Endothelial cell of umbilical vein (primary cell): ENCODE data around the gene FOXL3. TPM values are rescaled to one million over a fixed set of nuclear protein-coding genes. Genes with fewer than 3 reads are reported as not detected.

Source experiments
- BruUV-seq: library from RNA; stranded (reverse); fragments of 400-500 nt; replicated peaks from 2 replicates; lab custom pipeline; 2021; lab: Mats Ljungman, UMichigan
- CTCF ChIA-PET: fragments of 300-600, 350-600 bp; sonication (Branson Sonifier 250); formaldehyde crosslinking; loops from one replicate; lab custom pipeline; 2021; ENCODE audit warnings: antibody characterized with exemption, inconsistent platforms; lab: Charles Lee
- POLR2A ChIA-PET: fragments of 300-600, 350-600 bp; sonication (Branson Sonifier 250); formaldehyde crosslinking; loops from one replicate; lab custom pipeline; 2021; ENCODE audit warnings: antibody characterized with exemption, inconsistent platforms; lab: Charles Lee
- DNase-seq: peaks from one replicate; pipeline ENCODE4 v3.0.0-alpha.2; 2011; ENCODE audit warnings: low read depth, low spot score
- FAIRE-seq: peaks from 2 replicates; lab custom pipeline; 2011; peaks lifted over from hg19 to GRCh38; lab: Jason Lieb, UNC
- H2AFZ ChIP-seq: 2 replicates; pipeline ENCODE4 v1.6.0; 2012; ENCODE audit warnings: low read depth, low read length, control low read depth, inconsistent platforms
- H3K27ac ChIP-seq: 2 replicates; pipeline ENCODE4 v1.5.1; 2011; ENCODE audit warnings: low read depth, mild to moderate bottlenecking, control low read depth, low read length, moderate library complexity; ENCODE audit not compliant: insufficient read depth
- H3K27me3 ChIP-seq, 2 experiments: 2 replicates each; pipeline versions ENCODE4 v1.6.0 to v1.6.1; 2011; ENCODE audit warnings: low read length in 2 of 2, mixed read lengths in 1 of 2; ENCODE audit not compliant: control insufficient read depth in 2 of 2, insufficient read depth in 2 of 2
- H3K36me3 ChIP-seq, 2 experiments: 2 replicates in 1 of 2; 3 replicates in 1 of 2; pipeline ENCODE4 v1.5.1; 2011; ENCODE audit warnings: low read length in 2 of 2, mild to moderate bottlenecking in 1 of 2, moderate library complexity in 1 of 2; ENCODE audit not compliant: control insufficient read depth in 2 of 2, insufficient read depth in 2 of 2; ENCODE audit errors: extremely low read depth in 1 of 2
- H3K4me1 ChIP-seq: 3 replicates; pipeline ENCODE4 v1.5.1; 2011; ENCODE audit warnings: mild to moderate bottlenecking, low read length; ENCODE audit not compliant: control insufficient read depth, insufficient read depth; ENCODE audit errors: extremely low read depth
- H3K4me2 ChIP-seq: 2 replicates; pipeline ENCODE4 v1.6.1; 2011; ENCODE audit warnings: low read length, control low read depth, mixed read lengths; ENCODE audit not compliant: insufficient read depth
- H3K4me3 ChIP-seq, 3 experiments: fragments of 200-600 bp in 1 of 3; sonication (generic), shearing (Covaris generic) in 1 of 3; replicated peaks in 1 of 3; 2 replicates each; pipeline ENCODE4 v1.5.1; 2011 to 2016; ENCODE audit warnings: control low read depth in 3 of 3, low read length in 3 of 3, mild to moderate bottlenecking in 2 of 3, inconsistent platforms in 1 of 3, low read depth in 1 of 3, moderate library complexity in 1 of 3; ENCODE audit not compliant: insufficient read depth in 1 of 3
- H3K79me2 ChIP-seq: 2 replicates; pipeline ENCODE4 v1.6.0; 2012; ENCODE audit warnings: low read length, inconsistent platforms; ENCODE audit not compliant: control insufficient read depth, insufficient read depth
- H3K9ac ChIP-seq: replicated peaks from 2 replicates; pipeline ENCODE3; 2011; ENCODE audit warnings: low read length, control low read depth; ENCODE audit not compliant: insufficient read depth; ENCODE audit errors: extremely low read depth
- H3K9me1 ChIP-seq: replicated peaks from 3 replicates; pipeline ENCODE4 v1.6.0; 2011; ENCODE audit warnings: mild to moderate bottlenecking, low read length; ENCODE audit not compliant: control insufficient read depth, insufficient read depth; ENCODE audit errors: extremely low read depth
- H3K9me3 ChIP-seq: replicated peaks from 2 replicates; pipeline ENCODE4 v1.5.1; 2012; ENCODE audit warnings: low read length, inconsistent platforms; ENCODE audit not compliant: control insufficient read depth, insufficient read depth
- H4K20me1 ChIP-seq: replicated peaks from 2 replicates; pipeline ENCODE3; 2011; ENCODE audit warnings: mild to moderate bottlenecking, low read length; ENCODE audit not compliant: control insufficient read depth, insufficient read depth; ENCODE audit errors: extremely low read depth
- EZH2 ChIP-seq: IDR thresholded peaks from 2 replicates; pipeline ENCODE4 v1.6.1; 2012; ENCODE audit warnings: borderline replicate concordance, low read depth, mild to moderate bottlenecking, moderate library complexity, low read length, inconsistent platforms; ENCODE audit not compliant: severe bottlenecking
- FOS ChIP-seq: IDR thresholded peaks from 2 replicates; pipeline ENCODE4 v1.6.1; 2011; ENCODE audit warnings: mild to moderate bottlenecking, low read length, moderate library complexity, borderline replicate concordance; ENCODE audit not compliant: insufficient read depth
- GATA2 ChIP-seq: IDR thresholded peaks from 2 replicates; pipeline ENCODE4 v1.7.0; 2011; ENCODE audit warnings: low read depth, mild to moderate bottlenecking, moderate library complexity, mixed read lengths, low read length; ENCODE audit not compliant: insufficient read length, insufficient read depth
- JUN ChIP-seq: IDR thresholded peaks from 2 replicates; pipeline ENCODE4 v1.6.1; 2011; ENCODE audit warnings: borderline replicate concordance, low read depth; ENCODE audit not compliant: insufficient read length, insufficient read depth
- MYC ChIP-seq: IDR thresholded peaks from one replicate; pipeline ENCODE4 v1.6.1; 2011; ENCODE audit warnings: mild to moderate bottlenecking, low read depth, low read length
- POLR2A ChIP-seq: IDR thresholded peaks from 2 replicates; pipeline ENCODE4 v1.6.1; 2012; ENCODE audit warnings: low read depth, mild to moderate bottlenecking, control low read depth, low read length
- POLR2AphosphoS5 ChIP-seq: IDR thresholded peaks from 2 replicates; pipeline ENCODE4 v1.6.1; 2012; ENCODE audit warnings: low read depth, mild to moderate bottlenecking, control low read depth, low read length, moderate library complexity; ENCODE audit not compliant: insufficient read depth
- dilution Hi-C: fragments of 300-500 bp; cut with MboI; formaldehyde crosslinking; loops from one replicate; pipeline ENCODE4 v1.15.0; 2019; ENCODE audit warnings: low sequenced_read_pairs; ENCODE audit not compliant: extremely low pct_ligation_motif_present
- intact Hi-C: fragments of 100-400 bp; cut with micrococcal nuclease; formaldehyde crosslinking; loops from one replicate; pipeline ENCODE4 v1.10.0; 2022
- polyA plus RNA-seq, 4 experiments: library from polyadenylated mRNA; depleted of rRNA in 3 of 4; stranded (reverse) in 3 of 4; unstranded in 1 of 4; fragments of >200 nt; gene quantifications; 2 replicates each; pipeline versions ENCODE4 v1.2.1 to v1.2.3, GENCODE V29; 2011 to 2012; ENCODE audit warnings: missing spikeins in 1 of 4
- total RNA-seq: library from RNA; stranded (reverse); gene quantifications from 2 replicates; pipeline ENCODE4 v1.2.3, GENCODE V29; 2021
- TF ChIP-seq, protein P1 (sequence below), 2 donors: IDR thresholded peaks; 1 replicate in 1 of 2; 2 replicates in 1 of 2; pipeline ENCODE4 v1.5.1; 2011; ENCODE audit warnings: low read length in 2 of 2, mild to moderate bottlenecking in 2 of 2, moderate library complexity in 2 of 2, control low read depth in 1 of 2, inconsistent platforms in 1 of 2, low read depth in 1 of 2; ENCODE audit not compliant: insufficient read depth in 1 of 2; ENCODE audit errors: extremely low read depth in 1 of 2
- TF ChIP-seq, protein P2 (sequence below): IDR thresholded peaks from 2 replicates; pipeline ENCODE4 v1.6.1; 2011; ENCODE audit not compliant: insufficient read depth, insufficient read length

The FOXL3 gene
- total and polyA plus RNA-seq, 2 donors (not counting 3 experiments of a cell fraction or from before 2014, with no cell fraction given) = not detected

DNA sequence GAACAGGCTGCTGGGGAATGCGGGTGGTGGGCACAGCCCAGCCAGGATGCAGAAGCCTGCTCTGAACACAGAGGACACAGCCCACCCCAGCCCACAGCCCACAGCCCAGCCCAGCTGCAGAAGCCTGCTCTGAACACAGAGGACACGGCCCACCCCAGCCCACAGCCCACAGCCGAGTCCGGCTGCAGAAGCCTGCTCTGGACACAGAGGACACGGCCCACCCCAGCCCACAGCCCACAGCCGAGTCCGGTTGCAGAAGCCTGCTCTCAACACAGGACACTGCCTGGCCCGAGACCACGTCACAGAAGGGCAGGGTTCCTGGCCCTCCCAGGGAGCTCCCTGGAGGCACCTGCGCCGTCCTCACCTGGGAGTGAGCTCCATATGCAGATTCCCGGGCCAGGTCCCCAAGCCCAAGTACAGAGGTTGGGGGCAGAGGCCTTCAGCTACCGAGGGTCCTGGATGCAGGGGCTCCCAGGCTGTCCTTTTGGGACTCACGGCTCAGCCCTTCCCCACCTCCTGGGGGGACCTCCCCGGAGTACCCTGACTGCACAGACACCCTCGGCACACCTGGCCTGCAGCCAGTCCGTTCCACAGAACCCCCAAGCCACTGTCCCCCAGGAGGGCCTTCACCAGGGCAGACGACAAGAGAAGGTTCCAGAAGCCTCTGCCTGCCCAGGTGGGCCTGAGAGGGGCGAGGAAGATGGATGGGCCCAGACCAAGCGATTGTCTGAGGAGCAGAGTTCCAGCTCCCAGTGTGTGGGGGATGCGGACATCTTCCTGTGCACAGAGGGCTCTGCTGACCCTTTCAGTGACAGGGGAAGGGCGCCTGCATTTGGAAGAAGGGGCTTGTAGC, 23.7 kb upstream of the FOXL3 start:
- Histone ChIP-seq H3K4me1 (no peaks in the 10 kb centered on the region), H2AFZ (no peak overlapping the region), H3K9me1 (no peaks in the 10 kb centered on the region), H4K20me1 (no peaks in the 10 kb centered on the region), H3K36me3 (no peaks in the 10 kb centered on the region), H3K79me2 (no peaks in the 10 kb centered on the region), H3K9ac (no peak overlapping the region), H3K4me2 (no peak overlapping the region), H3K27me3 (no peaks in the 10 kb centered on the region), H3K4me3 (no peak overlapping the region), H3K27ac (no peak overlapping the region), H3K9me3 (no peaks in the 10 kb centered on the region)
- ChIA-PET CTCF (interaction anchor here (1.5 to 2.2 kb wide), 2 partner anchors 202 kb away, joined by 9 read pairs; no protein-coding TSS in a partner anchor), POLR2A (no interaction called here)
- no peak for FAIRE-seq
- dilution Hi-C loops = no loop called here
- BruUV-seq = no TSS peak
- DNase-seq = no peak
- TF ChIP-seq POLR2A = no peak
- TF ChIP-seq, protein P1, sequence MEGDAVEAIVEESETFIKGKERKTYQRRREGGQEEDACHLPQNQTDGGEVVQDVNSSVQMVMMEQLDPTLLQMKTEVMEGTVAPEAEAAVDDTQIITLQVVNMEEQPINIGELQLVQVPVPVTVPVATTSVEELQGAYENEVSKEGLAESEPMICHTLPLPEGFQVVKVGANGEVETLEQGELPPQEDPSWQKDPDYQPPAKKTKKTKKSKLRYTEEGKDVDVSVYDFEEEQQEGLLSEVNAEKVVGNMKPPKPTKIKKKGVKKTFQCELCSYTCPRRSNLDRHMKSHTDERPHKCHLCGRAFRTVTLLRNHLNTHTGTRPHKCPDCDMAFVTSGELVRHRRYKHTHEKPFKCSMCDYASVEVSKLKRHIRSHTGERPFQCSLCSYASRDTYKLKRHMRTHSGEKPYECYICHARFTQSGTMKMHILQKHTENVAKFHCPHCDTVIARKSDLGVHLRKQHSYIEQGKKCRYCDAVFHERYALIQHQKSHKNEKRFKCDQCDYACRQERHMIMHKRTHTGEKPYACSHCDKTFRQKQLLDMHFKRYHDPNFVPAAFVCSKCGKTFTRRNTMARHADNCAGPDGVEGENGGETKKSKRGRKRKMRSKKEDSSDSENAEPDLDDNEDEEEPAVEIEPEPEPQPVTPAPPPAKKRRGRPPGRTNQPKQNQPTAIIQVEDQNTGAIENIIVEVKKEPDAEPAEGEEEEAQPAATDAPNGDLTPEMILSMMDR (IDR thresholded peaks at IDR 0.05; ENCODE audit: extremely low read depth in 1 of 2, insufficient read depth in 1 of 2, low read depth in 1 of 2, low read length in 2 of 2) = no peak
- TF ChIP-seq JUN = no peak
- TF ChIP-seq, protein P2, sequence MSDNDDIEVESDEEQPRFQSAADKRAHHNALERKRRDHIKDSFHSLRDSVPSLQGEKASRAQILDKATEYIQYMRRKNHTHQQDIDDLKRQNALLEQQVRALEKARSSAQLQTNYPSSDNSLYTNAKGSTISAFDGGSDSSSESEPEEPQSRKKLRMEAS = no peak
- no peak for TF ChIP-seq POLR2AphosphoS5
- TF ChIP-seq EZH2 = no peak
- TF ChIP-seq GATA2 = no peak
- TF ChIP-seq MYC = no peak
- no peak for TF ChIP-seq FOS
- intact Hi-C loops = no loop called here
